HepG2 (cell line): ENCODE results near the gene KLHL3. TPM values are rescaled to one million over a fixed set of nuclear protein-coding genes. Genes with fewer than 3 reads are reported as not detected.

Experiments
- ATAC-seq: fragments of 200-7000 bp; cut with Tn5 transposase; 3 replicates; pipeline ENCODE4 v1.9.1; 2020; ENCODE audit warnings: mild to moderate bottlenecking, moderate library complexity
- BruUV-seq: library from RNA; stranded (reverse); fragments of 400-500 nt; replicated peaks from 2 replicates; lab custom pipeline; 2021; lab: Mats Ljungman, UMichigan
- CTCF ChIA-PET: fragments of 300-600 bp; formaldehyde crosslinking; extraction: SDS; loops from one replicate; lab custom pipeline; 2021; ENCODE audit warnings: low total read pairs, inconsistent platforms, low intra/inter-chr PET ratio; lab: Yijun Ruan, JAX
- POLR2A ChIA-PET: fragments of 350-600 bp; sonication (Branson Sonifier 250); formaldehyde crosslinking; loops from one replicate; lab custom pipeline; 2020; ENCODE audit warnings: antibody characterized with exemption, inconsistent platforms; lab: Yijun Ruan, JAX
- DNase-seq: peaks from one replicate; pipeline ENCODE4 v3.0.0-alpha.2; 2015; ENCODE audit warnings: low spot score
- FAIRE-seq: peaks from 3 replicates; lab custom pipeline; 2011; peaks lifted over from hg19 to GRCh38; lab: Jason Lieb, UNC
- H2AFZ ChIP-seq: one replicate; pipeline ENCODE4 v1.6.1; 2011; ENCODE audit warnings: low read length, inconsistent platforms
- H3K27ac ChIP-seq: fragments of 300-600 bp; 3 replicates; pipeline ENCODE4 v1.8.0; 2011; ENCODE audit warnings: mixed run types, mild to moderate bottlenecking, mixed read lengths, low read length, inconsistent platforms; ENCODE audit not compliant: insufficient read depth; ENCODE audit errors: extremely low read length
- H3K27me3 ChIP-seq, 2 experiments: fragments of 200-600 bp in 1 of 2; 2 replicates in 1 of 2; 3 replicates in 1 of 2; pipeline versions ENCODE4 v1.6.0 to v1.8.0; 2011; ENCODE audit warnings: low read length in 2 of 2, mild to moderate bottlenecking in 2 of 2, moderate library complexity in 2 of 2, inconsistent platforms in 1 of 2; ENCODE audit not compliant: insufficient read depth in 2 of 2, control insufficient read depth in 1 of 2
- H3K36me3 ChIP-seq, 2 experiments: fragments of 200-600 bp in 1 of 2; replicated peaks in 1 of 2; 2 replicates in 1 of 2; 3 replicates in 1 of 2; pipeline versions ENCODE4 v1.5.1 to v1.8.0; 2011; ENCODE audit warnings: low read length in 2 of 2, inconsistent platforms in 1 of 2; ENCODE audit not compliant: insufficient read depth in 2 of 2, control insufficient read depth in 1 of 2
- H3K4me1 ChIP-seq: 2 replicates; pipeline ENCODE4 v1.5.1; 2012; ENCODE audit warnings: low read length, inconsistent platforms; ENCODE audit not compliant: insufficient read depth
- H3K4me2 ChIP-seq: 2 replicates; pipeline ENCODE4 v1.6.0; 2011; ENCODE audit warnings: low read depth, low read length, inconsistent platforms
- H3K4me3 ChIP-seq, 3 experiments: fragments of 200-600 bp in 1 of 3; sonication (generic), shearing (Covaris generic) in 1 of 3; replicated peaks in 1 of 3; 2 replicates each; pipeline ENCODE4 v1.5.1; 2011 to 2016; ENCODE audit warnings: low read length in 3 of 3, inconsistent platforms in 2 of 3, low read depth in 2 of 3, mild to moderate bottlenecking in 2 of 3, control low read depth in 1 of 3, mixed read lengths in 1 of 3; ENCODE audit not compliant: insufficient read depth in 1 of 3
- H3K79me2 ChIP-seq: one replicate; pipeline ENCODE4 v1.6.1; 2011; ENCODE audit warnings: low read length, inconsistent platforms; ENCODE audit not compliant: insufficient read depth
- H3K9ac ChIP-seq: 2 replicates; pipeline ENCODE4 v1.6.0; 2011; ENCODE audit warnings: mild to moderate bottlenecking, low read depth, low read length, inconsistent platforms; ENCODE audit not compliant: insufficient read depth
- H3K9me3 ChIP-seq: 2 replicates; pipeline ENCODE4 v1.5.1; 2012; ENCODE audit warnings: mild to moderate bottlenecking, low read length
- H4K20me1 ChIP-seq: 2 replicates; pipeline ENCODE4 v1.6.0; 2011; ENCODE audit warnings: inconsistent platforms, mild to moderate bottlenecking, low read length, moderate library complexity; ENCODE audit not compliant: insufficient read depth
- GATAD2A ChIP-seq: IDR thresholded peaks from 2 replicates; pipeline ENCODE4 v1.6.1; 2016
- MEIS2 ChIP-seq: sonication (generic); formaldehyde crosslinking; IDR thresholded peaks from 2 replicates; pipeline ENCODE4 v1.9.0; 2021; ENCODE audit warnings: mild to moderate bottlenecking, missing genetic modification reagents
- MNT ChIP-seq: fragments of 450-650 bp; IDR thresholded peaks from 2 replicates; pipeline ENCODE4 v1.6.1; 2016
- PAXIP1 ChIP-seq: sonication (generic); formaldehyde crosslinking; conservative IDR thresholded peaks from 2 replicates; pipeline ENCODE4 v1.4.0; 2020; ENCODE audit warnings: mild to moderate bottlenecking, missing genetic modification reagents, moderate library complexity
- SOX13 ChIP-seq, 3 experiments: fragments of 450-650 bp in 1 of 3; sonication (generic) in 1 of 3; formaldehyde crosslinking in 1 of 3; IDR thresholded peaks in 2 of 3; conservative IDR thresholded peaks in 1 of 3; 2 replicates each; pipeline versions ENCODE4 v1.5.0 to v1.6.1; 2016 to 2020; ENCODE audit warnings: antibody characterized with exemption in 1 of 3, mild to moderate bottlenecking in 1 of 3, missing compliant biosample characterization in 1 of 3, missing genetic modification reagents in 1 of 3, moderate library complexity in 1 of 3
- SOX6 ChIP-seq, 2 experiments: fragments of 450-650 bp in 1 of 2; sonication (generic) in 1 of 2; formaldehyde crosslinking in 1 of 2; IDR thresholded peaks; 2 replicates each; pipeline versions ENCODE4 v1.4.0 to v1.6.1; 2017 to 2020; ENCODE audit warnings: antibody characterized with exemption in 1 of 2, mild to moderate bottlenecking in 1 of 2, missing genetic modification reagents in 1 of 2
- ZBTB40 ChIP-seq, 2 experiments: fragments of 450-650 bp in 1 of 2; sonication (generic) in 1 of 2; formaldehyde crosslinking in 1 of 2; IDR thresholded peaks; 2 replicates each; pipeline versions ENCODE4 v1.6.1 to v1.8.0; 2016 to 2022; ENCODE audit warnings: antibody characterized with exemption in 1 of 2, mild to moderate bottlenecking in 1 of 2, missing genetic modification reagents in 1 of 2
- WGBS: methylation state at CpG from one replicate; pipeline ENCODE4 v1.1.6; 2017; ENCODE audit warnings: low lambda C conversion rate; 5-methylcytosine and 5-hydroxymethylcytosine counted together
- in situ Hi-C: cut with HindIII; loops from 2 replicates; pipeline ENCODE4 v1.10.0; 2017; ENCODE audit warnings: low pct_unique_long_range_greater_than_20kb; ENCODE audit not compliant: extremely low pct_ligation_motif_present
- intact Hi-C: fragments of 100-400 bp; cut with micrococcal nuclease; formaldehyde crosslinking; loops from one replicate; pipeline ENCODE4 v1.10.0; 2022; ENCODE audit not compliant: unreplicated experiment
- polyA plus RNA-seq, 8 experiments: library from polyadenylated mRNA; depleted of rRNA in 3 of 8; stranded (reverse) in 7 of 8; unstranded in 1 of 8; fragments of >200 nt; fragmentation: Illumina TruSeq in 4 of 8; extraction: Trizol in 4 of 8; gene quantifications; 2 replicates each; pipeline versions ENCODE4 v1.2.1 to v1.2.3, GENCODE V29; 2011 to 2016; ENCODE audit warnings: low read depth in 4 of 8, missing spikeins in 1 of 8, mixed read lengths in 1 of 8; ENCODE audit not compliant: insufficient read depth in 1 of 8
- total RNA-seq, 5 experiments: library from RNA; depleted of rRNA; stranded (reverse); fragments of >200 nt; fragmentation: Illumina TruSeq; extraction: Trizol; gene quantifications; 2 replicates each; pipeline ENCODE4 v1.2.3, GENCODE V29; 2016; ENCODE audit warnings: low read depth in 1 of 5

KLHL3 gene
- total and polyA plus RNA-seq, 2 of the 13 experiments (the other 11 are each of a cell fraction or from before 2014, with no cell fraction given), result 0.02 to 0.08 TPM

DNA sequence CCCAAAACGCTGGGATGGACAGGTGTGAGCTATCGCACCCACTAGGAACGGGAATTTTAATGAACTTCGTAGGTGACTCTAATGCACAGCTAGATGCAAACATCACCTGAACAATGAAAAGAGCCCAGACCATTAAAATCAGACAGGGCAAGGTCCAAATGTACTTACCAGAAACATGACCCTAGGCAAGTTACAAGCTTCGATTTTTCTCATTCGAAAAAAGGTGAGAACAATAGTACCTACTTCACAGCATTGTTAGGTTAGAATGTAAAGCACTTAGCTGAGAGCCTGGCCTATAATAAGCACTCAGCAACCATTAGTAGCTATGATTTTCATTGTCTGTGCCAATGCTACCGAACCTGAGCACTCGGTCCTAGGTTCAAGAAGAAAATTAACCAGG is 5.8 kb upstream of the KLHL3 start:
- POLR2A ChIA-PET, result interaction anchor here (1.4 kb wide), 1 partner anchor 10 kb away, joined by 4 read pairs; no protein-coding TSS in a partner anchor
- CTCF ChIA-PET, result interaction anchor here (2.7 to 3.2 kb wide), 2 partner anchors 82 to 111 kb away, joined by 18 to 37 read pairs; no protein-coding TSS in a partner anchor
- Histone ChIP-seq H3K27me3 (peaks cover 0 to 3% of the 10 kb centered on the region in 2 experiments; a peak in 1 of 5 replicates), H4K20me1 (no peaks in the 10 kb centered on the region), H3K36me3 (no peaks in the 10 kb centered on the region), H3K4me3 (no peak overlapping the region), H3K4me2 (no peak overlapping the region), H3K27ac (no peak overlapping the region), H3K79me2 (no peaks in the 10 kb centered on the region), H3K9me3 (no peaks in the 10 kb centered on the region), H3K4me1 (peaks cover 19% of the 10 kb centered on the region), H3K9ac (no peak overlapping the region), H2AFZ (no peak overlapping the region)
- DNase-seq (peak; percentile 21), FAIRE-seq (no peak), ATAC-seq (peak; percentile 64)
- in situ Hi-C loops (no loop called here), intact Hi-C loops (no loop called here)
- no TSS peak for BruUV-seq
- whole genome bisulfite sequencing, result 11% methylated on average over 8 of the region's 8 CpGs
- TF ChIP-seq MNT, result no peak
- TF ChIP-seq SOX6 (IDR thresholded peaks at IDR 0.05), result no peak
- peak; percentile 83 for TF ChIP-seq SOX6 (CRISPR knock-in tag; IDR thresholded peaks at IDR 0.05)
- no peak for TF ChIP-seq ZBTB40 (IDR thresholded peaks at IDR 0.05)
- TF ChIP-seq ZBTB40 (CRISPR knock-in tag; IDR thresholded peaks at IDR 0.05), result no peak
- TF ChIP-seq GATAD2A (CRISPR knock-in tag), result no peak
- TF ChIP-seq SOX13 (IDR thresholded peaks at IDR 0.05), result no peak
- peak in 1 of 2 experiments; percentile 79; a peak in 2 of 4 replicates for TF ChIP-seq SOX13 (CRISPR knock-in tag; conservative IDR thresholded peaks at IDR 0.05 in 1 of 2, IDR thresholded peaks at IDR 0.05 in 1 of 2)
- no peak for TF ChIP-seq MEIS2 (CRISPR knock-in tag)
- TF ChIP-seq PAXIP1 (CRISPR knock-in tag), result peak; percentile 37; the same call in 1 of the 2 replicates
